OCI-LY1 (cell line): Measurements from ENCODE around the gene HLTF.

ENCODE experiments used
- H2AFZ ChIP-seq: fragments of 200-600 bp; sonication (generic), shearing (Covaris generic); 2 replicates; pipeline ENCODE4 v1.6.0; 2014; ENCODE audit warnings: antibody characterized with exemption, mild to moderate bottlenecking, low read length
- H3F3A ChIP-seq: fragments of 200-600 bp; sonication (generic), shearing (Covaris generic); 2 replicates; pipeline ENCODE4 v1.6.0; 2014; ENCODE audit warnings: mild to moderate bottlenecking, antibody characterized with exemption, low read length, moderate library complexity; ENCODE audit not compliant: insufficient read depth
- H3K27ac ChIP-seq: fragments of 200-600 bp; sonication (generic); 2 replicates; pipeline ENCODE4 v1.5.1; 2014; ENCODE audit warnings: low read length, mixed run types, mild to moderate bottlenecking, low read depth; ENCODE audit not compliant: poor library complexity, severe bottlenecking
- H3K27me3 ChIP-seq: fragments of 200-600 bp; sonication (generic); 2 replicates; pipeline ENCODE4 v1.6.0; 2014; ENCODE audit warnings: antibody characterized with exemption, mild to moderate bottlenecking, low read length, moderate library complexity; ENCODE audit not compliant: insufficient read depth
- H3K36me3 ChIP-seq: fragments of 200-600 bp; sonication (generic); 2 replicates; pipeline ENCODE4 v1.6.1; 2014; ENCODE audit warnings: mild to moderate bottlenecking, antibody characterized with exemption, low read length, moderate library complexity, mixed read lengths; ENCODE audit not compliant: insufficient read depth
- H3K4me1 ChIP-seq: fragments of 200-600 bp; sonication (generic); 2 replicates; pipeline ENCODE4 v1.5.1; 2014; ENCODE audit warnings: mild to moderate bottlenecking, low read length, moderate library complexity; ENCODE audit not compliant: insufficient read depth, severe bottlenecking
- H3K4me2 ChIP-seq: fragments of 200-600 bp; sonication (generic), shearing (Covaris generic); 2 replicates; pipeline ENCODE4 v1.6.1; 2014; ENCODE audit warnings: low read length
- H3K4me3 ChIP-seq: fragments of 200-600 bp; sonication (generic); 2 replicates; pipeline ENCODE4 v1.5.1; 2014; ENCODE audit warnings: low read length, low read depth, mild to moderate bottlenecking, mixed read lengths; ENCODE audit not compliant: poor library complexity, severe bottlenecking
- H3K79me2 ChIP-seq: fragments of 200-600 bp; shearing (Covaris generic); 2 replicates; pipeline ENCODE4 v1.6.1; 2016; ENCODE audit warnings: mixed run types, low read length, mixed read lengths; ENCODE audit not compliant: insufficient read depth
- H3K9ac ChIP-seq: fragments of 200-600 bp; sonication (generic), shearing (Covaris generic); 2 replicates; pipeline ENCODE4 v1.6.1; 2014; ENCODE audit warnings: mild to moderate bottlenecking, low read length, mixed read lengths
- H3K9me2 ChIP-seq: fragments of 200-600 bp; sonication (generic), shearing (Covaris generic); 2 replicates; pipeline ENCODE4 v1.6.1; 2014; ENCODE audit warnings: low read depth, mild to moderate bottlenecking, low read length, mixed read lengths
- H3K9me3 ChIP-seq: fragments of 200-600 bp; shearing (Covaris generic); 2 replicates; pipeline ENCODE4 v1.6.1; 2014; ENCODE audit warnings: low read length, mixed read lengths
- H4K20me1 ChIP-seq: fragments of 200-600 bp; sonication (generic), shearing (Covaris generic); 2 replicates; pipeline ENCODE4 v1.6.0; 2016; ENCODE audit warnings: mild to moderate bottlenecking, low read length; ENCODE audit not compliant: insufficient read depth
- EZH2 ChIP-seq: fragments of 200-600 bp; sonication (generic), shearing (Covaris generic); IDR thresholded peaks from 2 replicates; pipeline ENCODE4 v1.8.0; 2017; ENCODE audit warnings: borderline replicate concordance, mixed run types, mild to moderate bottlenecking, antibody characterized with exemption, low read length, moderate library complexity, mixed read lengths
- TF ChIP-seq, protein P1 (sequence below): fragments of 200-600 bp; sonication (generic), shearing (Covaris generic); IDR thresholded peaks from 2 replicates; pipeline ENCODE4 v1.5.1; 2017; ENCODE audit warnings: mild to moderate bottlenecking, antibody characterized with exemption, low read length, moderate library complexity, mixed read lengths

The HLTF gene

DNA sequence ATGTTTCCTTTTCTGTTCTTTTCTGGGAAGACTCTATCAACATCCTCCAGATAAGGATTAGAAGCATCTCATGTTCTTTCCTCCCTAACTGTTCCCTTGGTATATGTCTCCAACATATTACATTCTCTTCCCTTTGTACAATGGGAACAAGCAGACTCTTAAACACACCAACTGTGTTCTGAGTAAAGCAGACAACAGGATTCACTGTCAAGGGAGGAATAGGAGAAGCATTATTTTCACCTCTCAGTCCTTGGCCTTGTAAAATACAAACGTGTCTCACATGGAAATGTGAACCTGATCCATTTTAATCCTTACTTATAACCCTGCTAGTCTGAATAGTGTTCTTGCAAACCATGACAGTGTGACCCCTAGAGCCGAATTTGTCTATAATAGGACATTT is 75.4 kb downstream of the HLTF start:
- H4K20me1 ChIP-seq, result no peaks in the 10 kb centered on the region
- H3K4me3 ChIP-seq, result no peak overlapping the region
- no peak for TF ChIP-seq EZH2
- TF ChIP-seq, protein P1, sequence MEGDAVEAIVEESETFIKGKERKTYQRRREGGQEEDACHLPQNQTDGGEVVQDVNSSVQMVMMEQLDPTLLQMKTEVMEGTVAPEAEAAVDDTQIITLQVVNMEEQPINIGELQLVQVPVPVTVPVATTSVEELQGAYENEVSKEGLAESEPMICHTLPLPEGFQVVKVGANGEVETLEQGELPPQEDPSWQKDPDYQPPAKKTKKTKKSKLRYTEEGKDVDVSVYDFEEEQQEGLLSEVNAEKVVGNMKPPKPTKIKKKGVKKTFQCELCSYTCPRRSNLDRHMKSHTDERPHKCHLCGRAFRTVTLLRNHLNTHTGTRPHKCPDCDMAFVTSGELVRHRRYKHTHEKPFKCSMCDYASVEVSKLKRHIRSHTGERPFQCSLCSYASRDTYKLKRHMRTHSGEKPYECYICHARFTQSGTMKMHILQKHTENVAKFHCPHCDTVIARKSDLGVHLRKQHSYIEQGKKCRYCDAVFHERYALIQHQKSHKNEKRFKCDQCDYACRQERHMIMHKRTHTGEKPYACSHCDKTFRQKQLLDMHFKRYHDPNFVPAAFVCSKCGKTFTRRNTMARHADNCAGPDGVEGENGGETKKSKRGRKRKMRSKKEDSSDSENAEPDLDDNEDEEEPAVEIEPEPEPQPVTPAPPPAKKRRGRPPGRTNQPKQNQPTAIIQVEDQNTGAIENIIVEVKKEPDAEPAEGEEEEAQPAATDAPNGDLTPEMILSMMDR, result no peak
- H3F3A ChIP-seq, result no peaks in the 10 kb centered on the region
- no peaks in the 10 kb centered on the region for H3K79me2 ChIP-seq
- no peak overlapping the region for H3K27ac ChIP-seq
- peaks cover 84% of the 10 kb centered on the region for H3K36me3 ChIP-seq
- no peaks in the 10 kb centered on the region for H3K27me3 ChIP-seq
- H3K4me2 ChIP-seq, result no peak overlapping the region
- H3K9me3 ChIP-seq, result no peaks in the 10 kb centered on the region
- H3K9me2 ChIP-seq, result no peaks in the 10 kb centered on the region
- no peak overlapping the region for H2AFZ ChIP-seq
- H3K9ac ChIP-seq, result no peak overlapping the region
- no peaks in the 10 kb centered on the region for H3K4me1 ChIP-seq

DNA sequence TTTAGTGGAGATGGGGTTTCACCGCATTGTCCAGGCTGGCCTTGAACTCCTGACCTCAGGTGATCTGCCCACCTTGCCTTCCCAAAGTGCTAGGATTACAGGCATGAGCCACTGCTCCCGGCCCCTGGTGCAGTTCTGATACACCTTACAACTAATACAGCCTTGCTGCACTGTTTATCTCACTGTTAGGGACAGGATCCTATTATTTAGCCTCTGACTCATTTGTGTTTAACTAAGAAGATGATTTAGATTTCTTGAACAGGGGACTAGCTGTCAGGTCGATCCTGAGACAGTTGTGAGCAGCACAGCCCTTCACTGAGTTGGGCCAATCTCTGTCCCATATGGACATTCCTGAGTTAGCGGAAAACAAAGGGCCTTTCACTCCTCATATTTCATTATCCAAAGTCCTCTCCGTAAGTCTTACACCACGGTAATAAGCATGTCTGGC is 75.8 kb downstream of the HLTF start:
- H3F3A ChIP-seq, result no peaks in the 10 kb centered on the region
- H2AFZ ChIP-seq, result no peak overlapping the region
- no peak overlapping the region for H3K4me2 ChIP-seq
- peaks cover 84% of the 10 kb centered on the region for H3K36me3 ChIP-seq
- H3K9ac ChIP-seq, result no peak overlapping the region
- no peak overlapping the region for H3K27ac ChIP-seq
- H3K9me2 ChIP-seq, result no peaks in the 10 kb centered on the region
- no peaks in the 10 kb centered on the region for H3K27me3 ChIP-seq
- H3K4me3 ChIP-seq, result no peak overlapping the region
- no peaks in the 10 kb centered on the region for H3K9me3 ChIP-seq
- no peak for TF ChIP-seq EZH2
- TF ChIP-seq, protein P1, result no peak
- H3K79me2 ChIP-seq, result no peaks in the 10 kb centered on the region
- no peaks in the 10 kb centered on the region for H3K4me1 ChIP-seq
- no peaks in the 10 kb centered on the region for H4K20me1 ChIP-seq

DNA sequence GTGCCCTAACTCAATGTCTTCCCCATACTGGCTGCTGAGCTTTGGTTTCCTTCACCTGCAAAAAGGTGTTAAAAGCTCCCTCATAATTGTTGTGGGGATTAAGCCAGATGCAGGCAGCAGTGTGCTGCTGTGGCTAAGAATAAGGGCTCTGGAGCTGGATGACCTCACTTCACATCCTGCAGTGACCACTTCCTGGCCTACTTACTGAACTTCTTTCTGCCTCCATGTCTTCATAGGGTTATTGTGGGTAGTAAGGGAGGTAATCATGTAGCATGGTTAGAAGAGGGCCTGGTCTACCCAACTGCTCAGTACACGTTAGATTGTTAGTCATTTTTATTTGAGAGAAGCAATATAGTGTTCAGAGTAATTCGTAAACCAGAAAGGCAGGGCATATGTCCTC is 76.6 kb downstream of the HLTF start:
- no peaks in the 10 kb centered on the region for H3K4me1 ChIP-seq
- H3K9me2 ChIP-seq, result no peaks in the 10 kb centered on the region
- no peak overlapping the region for H2AFZ ChIP-seq
- no peaks in the 10 kb centered on the region for H3K9me3 ChIP-seq
- no peaks in the 10 kb centered on the region for H3K27me3 ChIP-seq
- H3K4me2 ChIP-seq, result no peak overlapping the region
- H3K9ac ChIP-seq, result no peak overlapping the region
- H3K36me3 ChIP-seq, result peaks cover 81% of the 10 kb centered on the region
- H3K79me2 ChIP-seq, result no peaks in the 10 kb centered on the region
- no peak overlapping the region for H3K4me3 ChIP-seq
- no peaks in the 10 kb centered on the region for H4K20me1 ChIP-seq
- no peak for TF ChIP-seq EZH2
- TF ChIP-seq, protein P1, result no peak
- no peak overlapping the region for H3K27ac ChIP-seq
- H3F3A ChIP-seq, result no peaks in the 10 kb centered on the region
